Measurements from ENCODE around the gene STAP2. TPM values are rescaled to one million over a fixed set of nuclear protein-coding genes. Genes with fewer than 3 reads are reported as not detected.

Gene STAP2
- total and polyA plus RNA-seq, 2 donors (not counting 3 experiments of a cell fraction or from before 2014, with no cell fraction given), result 12.2 to 21.7 TPM

DNA sequence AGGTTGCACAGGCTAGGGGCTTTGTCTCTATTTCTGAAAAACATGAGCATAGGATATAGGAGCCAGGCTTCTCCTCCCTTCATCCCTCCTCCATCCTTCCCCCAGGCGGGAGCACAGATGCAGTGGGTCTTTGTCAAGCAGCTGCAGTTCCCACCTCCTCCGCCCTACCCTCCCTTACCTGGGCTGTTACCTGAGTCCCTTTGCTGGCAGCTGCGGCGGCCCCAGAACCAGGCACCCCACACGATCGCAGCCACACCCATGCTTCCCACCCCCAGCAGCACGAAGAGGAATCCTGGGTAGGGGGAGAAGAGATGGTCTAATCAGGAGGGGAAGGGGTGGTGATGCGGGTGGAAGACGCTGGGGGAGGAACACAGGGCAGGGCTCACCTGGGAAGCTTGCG lies 44.2 kb downstream of the STAP2 start:
- no peaks in the 10 kb centered on the region for H4K20me1 ChIP-seq (replicated peaks; ENCODE audit: control insufficient read depth, extremely low read depth, insufficient read depth, low read length)
- ChIA-PET POLR2A (no interaction called here), CTCF (no interaction called here)
- DNase-seq (ENCODE audit: low read depth, low spot score) (no peak), FAIRE-seq (no peak)
- no peaks in the 10 kb centered on the region for H3K27me3 ChIP-seq (ENCODE audit: control insufficient read depth in 2 of 2, insufficient read depth in 2 of 2, low read length in 2 of 2)
- H3K4me3 ChIP-seq (replicated peaks in 1 of 3; ENCODE audit: insufficient read depth in 1 of 3, low read depth in 1 of 3, low read length in 3 of 3), result no peak overlapping the region
- intact Hi-C loops (cut with micrococcal nuclease) (no loop called here), dilution Hi-C loops (cut with MboI; ENCODE audit: extremely low pct_ligation_motif_present, low sequenced_read_pairs) (no loop called here)
- H3K79me2 ChIP-seq (ENCODE audit: control insufficient read depth, insufficient read depth, low read length), result no peaks in the 10 kb centered on the region
- no peaks in the 10 kb centered on the region for H3K4me1 ChIP-seq (ENCODE audit: control insufficient read depth, extremely low read depth, insufficient read depth, low read length)
- no TSS peak for BruUV-seq (replicated peaks)
- no peaks in the 10 kb centered on the region for H3K9me1 ChIP-seq (replicated peaks; ENCODE audit: control insufficient read depth, extremely low read depth, insufficient read depth, low read length)
- no peak overlapping the region for H3K4me2 ChIP-seq (ENCODE audit: insufficient read depth, low read length)
- H3K27ac ChIP-seq (ENCODE audit: insufficient read depth, low read depth, low read length), result no peak overlapping the region
- no peaks in the 10 kb centered on the region for H3K36me3 ChIP-seq (ENCODE audit: control insufficient read depth in 2 of 2, extremely low read depth in 1 of 2, insufficient read depth in 2 of 2, low read length in 2 of 2)
- no peak overlapping the region for H2AFZ ChIP-seq (ENCODE audit: low read depth, low read length)
- TF ChIP-seq, protein P1, sequence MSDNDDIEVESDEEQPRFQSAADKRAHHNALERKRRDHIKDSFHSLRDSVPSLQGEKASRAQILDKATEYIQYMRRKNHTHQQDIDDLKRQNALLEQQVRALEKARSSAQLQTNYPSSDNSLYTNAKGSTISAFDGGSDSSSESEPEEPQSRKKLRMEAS (IDR thresholded peaks at IDR 0.05; ENCODE audit: insufficient read depth, insufficient read length), result no peak
- TF ChIP-seq GATA2 (IDR thresholded peaks at IDR 0.05; ENCODE audit: insufficient read depth, insufficient read length, low read depth, low read length) (no peak), JUN (IDR thresholded peaks at IDR 0.05; ENCODE audit: borderline replicate concordance, insufficient read depth, insufficient read length, low read depth) (no peak), POLR2AphosphoS5 (IDR thresholded peaks at IDR 0.05; ENCODE audit: insufficient read depth, low read depth, low read length) (no peak), EZH2 (IDR thresholded peaks at IDR 0.05; ENCODE audit: borderline replicate concordance, low read depth, low read length, severe bottlenecking) (no peak), FOS (IDR thresholded peaks at IDR 0.05; ENCODE audit: borderline replicate concordance, insufficient read depth, low read length) (no peak), POLR2A (IDR thresholded peaks at IDR 0.05; ENCODE audit: low read depth, low read length) (no peak), MYC (IDR thresholded peaks at IDR 0.05; ENCODE audit: low read depth, low read length) (no peak)
- TF ChIP-seq, protein P2, sequence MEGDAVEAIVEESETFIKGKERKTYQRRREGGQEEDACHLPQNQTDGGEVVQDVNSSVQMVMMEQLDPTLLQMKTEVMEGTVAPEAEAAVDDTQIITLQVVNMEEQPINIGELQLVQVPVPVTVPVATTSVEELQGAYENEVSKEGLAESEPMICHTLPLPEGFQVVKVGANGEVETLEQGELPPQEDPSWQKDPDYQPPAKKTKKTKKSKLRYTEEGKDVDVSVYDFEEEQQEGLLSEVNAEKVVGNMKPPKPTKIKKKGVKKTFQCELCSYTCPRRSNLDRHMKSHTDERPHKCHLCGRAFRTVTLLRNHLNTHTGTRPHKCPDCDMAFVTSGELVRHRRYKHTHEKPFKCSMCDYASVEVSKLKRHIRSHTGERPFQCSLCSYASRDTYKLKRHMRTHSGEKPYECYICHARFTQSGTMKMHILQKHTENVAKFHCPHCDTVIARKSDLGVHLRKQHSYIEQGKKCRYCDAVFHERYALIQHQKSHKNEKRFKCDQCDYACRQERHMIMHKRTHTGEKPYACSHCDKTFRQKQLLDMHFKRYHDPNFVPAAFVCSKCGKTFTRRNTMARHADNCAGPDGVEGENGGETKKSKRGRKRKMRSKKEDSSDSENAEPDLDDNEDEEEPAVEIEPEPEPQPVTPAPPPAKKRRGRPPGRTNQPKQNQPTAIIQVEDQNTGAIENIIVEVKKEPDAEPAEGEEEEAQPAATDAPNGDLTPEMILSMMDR (IDR thresholded peaks at IDR 0.05; ENCODE audit: extremely low read depth in 1 of 2, insufficient read depth in 1 of 2, low read depth in 1 of 2, low read length in 2 of 2), result no peak
- no peaks in the 10 kb centered on the region for H3K9me3 ChIP-seq (replicated peaks; ENCODE audit: control insufficient read depth, insufficient read depth, low read length)
- H3K9ac ChIP-seq (replicated peaks; ENCODE audit: extremely low read depth, insufficient read depth, low read length), result no peak overlapping the region
